HCT116 (cell line): ENCODE data around the gene NAA60. TPM values are rescaled to one million over a fixed set of nuclear protein-coding genes. Genes with fewer than 3 reads are reported as not detected.

Source experiments
- ATAC-seq: fragments of 200-7000 bp; cut with Tn5 transposase; 2 replicates; pipeline ENCODE4 v1.9.1; 2020; ENCODE audit warnings: mild to moderate bottlenecking, moderate library complexity
- BruUV-seq: library from RNA; stranded (reverse); fragments of 400-500 nt; replicated peaks from 2 replicates; lab custom pipeline; 2021; lab: Mats Ljungman, UMichigan
- CTCF ChIA-PET: fragments of 300-600 bp; sonication (Branson Sonifier 250); formaldehyde crosslinking; loops from one replicate; lab custom pipeline; 2021; ENCODE audit warnings: antibody characterized with exemption; lab: Charles Lee
- POLR2A ChIA-PET: fragments of 300-600, 350-600 bp; sonication (Branson Sonifier 250); formaldehyde crosslinking; loops from one replicate; lab custom pipeline; 2021; ENCODE audit warnings: antibody characterized with exemption; lab: Charles Lee
- RAD21 ChIA-PET, 2 experiments: fragments of 300-600 bp; sonication (Branson Sonifier 250); formaldehyde crosslinking; loops; one replicate each; lab custom pipeline; 2023; ENCODE audit warnings: low total read pairs in 2 of 2; ENCODE audit not compliant: uncharacterized antibody in 2 of 2, unreplicated experiment in 2 of 2, low non-redundant PET in 1 of 2; lab: Charles Lee
- DNase-seq: peaks from one replicate; pipeline ENCODE4 v3.0.0-alpha.2; 2010; ENCODE audit warnings: low read depth, low spot score
- H2AFZ ChIP-seq: fragments of 200-600 bp; shearing (Covaris generic), sonication (generic); 2 replicates; pipeline ENCODE4 v1.6.1; 2017; ENCODE audit warnings: low read depth, mixed run types, mixed read lengths, antibody characterized with exemption, low read length; ENCODE audit not compliant: poor library complexity, severe bottlenecking
- H3K27ac ChIP-seq: 2 replicates; pipeline ENCODE4 v1.5.1; 2012; ENCODE audit warnings: low read depth, low read length
- H3K27me3 ChIP-seq: fragments of 200-600 bp; sonication (generic); 2 replicates; pipeline ENCODE4 v1.6.1; 2016; ENCODE audit warnings: mixed run types, low read length, mixed read lengths; ENCODE audit not compliant: insufficient read depth
- H3K36me3 ChIP-seq, 2 experiments: fragments of 200-500 bp in 1 of 2; fragments of 200-600 bp in 1 of 2; sonication (Bioruptor generic) in 1 of 2; sonication (generic) in 1 of 2; 2 replicates each; pipeline versions ENCODE4 v1.5.1 to v1.6.1; 2014 to 2016; ENCODE audit warnings: low read length in 2 of 2, inconsistent platforms in 1 of 2, mixed read lengths in 1 of 2, mixed run types in 1 of 2; ENCODE audit not compliant: insufficient read depth in 2 of 2, control insufficient read depth in 1 of 2
- H3K4me1 ChIP-seq, 2 experiments: fragments of 200-600 bp in 1 of 2; sonication (generic) in 1 of 2; 2 replicates each; pipeline versions ENCODE4 v1.5.1 to v1.6.1; 2012 to 2017; ENCODE audit warnings: low read length in 2 of 2, inconsistent platforms in 1 of 2, mild to moderate bottlenecking in 1 of 2, mixed read lengths in 1 of 2, mixed run types in 1 of 2, moderate library complexity in 1 of 2; ENCODE audit not compliant: insufficient read depth in 2 of 2, control insufficient read depth in 1 of 2
- H3K4me2 ChIP-seq: fragments of 200-600 bp; sonication (generic); 2 replicates; pipeline ENCODE4 v1.6.1; 2017; ENCODE audit warnings: mixed run types, low read length, mixed read lengths
- H3K4me3 ChIP-seq, 2 experiments: fragments of 200-600 bp in 1 of 2; sonication (generic) in 1 of 2; replicated peaks in 1 of 2; 2 replicates each; pipeline ENCODE4 v1.5.1; 2011 to 2016; ENCODE audit warnings: low read length in 2 of 2, control low read depth in 1 of 2, low read depth in 1 of 2, mild to moderate bottlenecking in 1 of 2, mixed read lengths in 1 of 2, mixed run types in 1 of 2
- H3K79me2 ChIP-seq: fragments of 200-600 bp; sonication (generic); 2 replicates; pipeline ENCODE4 v1.6.1; 2017; ENCODE audit warnings: mild to moderate bottlenecking, mixed run types, low read length, moderate library complexity, mixed read lengths; ENCODE audit not compliant: insufficient read depth
- H3K9ac ChIP-seq: fragments of 200-600 bp; sonication (generic); 2 replicates; pipeline ENCODE4 v1.6.1; 2016; ENCODE audit warnings: low read length, mixed read lengths
- H3K9me2 ChIP-seq: fragments of 200-600 bp; sonication (generic), shearing (Covaris generic); 2 replicates; pipeline ENCODE4 v1.6.1; 2017; ENCODE audit warnings: mixed run types, mild to moderate bottlenecking, moderate library complexity; ENCODE audit not compliant: insufficient read depth
- H3K9me3 ChIP-seq, 2 experiments: fragments of 200-500 bp in 1 of 2; fragments of 200-600 bp in 1 of 2; sonication (Bioruptor generic) in 1 of 2; sonication (generic) in 1 of 2; 2 replicates each; pipeline ENCODE4 v1.6.1; 2014 to 2017; ENCODE audit warnings: low read length in 2 of 2, mixed read lengths in 2 of 2, inconsistent platforms in 1 of 2, low read depth in 1 of 2, mild to moderate bottlenecking in 1 of 2, mixed run types in 1 of 2, moderate library complexity in 1 of 2; ENCODE audit not compliant: control insufficient read depth in 1 of 2, insufficient read depth in 1 of 2
- H4K20me1 ChIP-seq: fragments of 200-600 bp; sonication (generic), shearing (Covaris generic); 2 replicates; pipeline ENCODE4 v1.6.1; 2017; ENCODE audit warnings: mixed run types, mild to moderate bottlenecking, moderate library complexity; ENCODE audit not compliant: insufficient read depth
- ATF3 ChIP-seq: IDR thresholded peaks from 2 replicates; pipeline ENCODE4 v1.6.1; 2012
- CBX3 ChIP-seq: IDR thresholded peaks from 2 replicates; pipeline ENCODE4 v1.6.1; 2012; ENCODE audit warnings: low read depth
- CEBPB ChIP-seq: IDR thresholded peaks from 2 replicates; pipeline ENCODE4 v1.6.1; 2012; ENCODE audit warnings: low read depth
- CTCF ChIP-seq, 3 experiments: fragments of 200-600 bp in 1 of 3; sonication (generic) in 1 of 3; IDR thresholded peaks in 2 of 3; conservative IDR thresholded peaks in 1 of 3; 2 replicates each; pipeline ENCODE4 v1.5.1; 2012 to 2017; ENCODE audit warnings: low read depth in 2 of 3, low read length in 2 of 3, antibody characterized with exemption in 1 of 3, borderline replicate concordance in 1 of 3, control low read depth in 1 of 3, mild to moderate bottlenecking in 1 of 3, mixed read lengths in 1 of 3, mixed run types in 1 of 3, moderate library complexity in 1 of 3; ENCODE audit not compliant: insufficient read depth in 1 of 3
- EGR1 ChIP-seq: IDR thresholded peaks from 2 replicates; pipeline ENCODE4 v1.6.1; 2012; ENCODE audit warnings: low read depth
- ELF1 ChIP-seq: IDR thresholded peaks from 2 replicates; pipeline ENCODE4 v1.6.1; 2012; ENCODE audit warnings: low read depth, borderline replicate concordance
- EZH2 ChIP-seq: fragments of 200-600 bp; sonication (generic); IDR thresholded peaks from 2 replicates; pipeline ENCODE4 v1.6.1; 2017; ENCODE audit warnings: antibody characterized with exemption, mixed run types
- EZH2phosphoT487 ChIP-seq: fragments of 200-600 bp; IDR thresholded peaks from 2 replicates; pipeline ENCODE4 v1.6.1; 2018; ENCODE audit warnings: antibody characterized with exemption, borderline replicate concordance
- FOSL1 ChIP-seq: IDR thresholded peaks from 2 replicates; pipeline ENCODE4 v1.6.1; 2012; ENCODE audit warnings: low read depth
- POLR2A ChIP-seq: IDR thresholded peaks from 2 replicates; pipeline ENCODE4 v1.7.0; 2011; ENCODE audit warnings: borderline replicate concordance; ENCODE audit not compliant: insufficient read depth, insufficient read length; ENCODE audit errors: extremely low read depth
- POLR2AphosphoS5 ChIP-seq: IDR thresholded peaks from 2 replicates; pipeline ENCODE4 v1.6.1; 2011; ENCODE audit warnings: mild to moderate bottlenecking, low read depth, low read length, moderate library complexity
- SIN3A ChIP-seq: IDR thresholded peaks from 2 replicates; pipeline ENCODE4 v1.6.1; 2012; ENCODE audit warnings: low read depth
- SP1 ChIP-seq: IDR thresholded peaks from 2 replicates; pipeline ENCODE4 v1.6.1; 2012; ENCODE audit warnings: low read depth
- TCF7L2 ChIP-seq: IDR thresholded peaks from 2 replicates; pipeline ENCODE4 v1.7.0; 2011; ENCODE audit warnings: borderline replicate concordance, inconsistent platforms; ENCODE audit not compliant: insufficient read depth, insufficient read length; ENCODE audit errors: extremely low read depth
- YY1 ChIP-seq: IDR thresholded peaks from 2 replicates; pipeline ENCODE4 v1.6.1; 2011; ENCODE audit warnings: low read length, low read depth, moderate library complexity, mild to moderate bottlenecking; ENCODE audit not compliant: insufficient replicate concordance; ENCODE audit errors: extremely low read depth
- ZFX ChIP-seq: fragments of 450-650 bp; IDR thresholded peaks from 2 replicates; pipeline ENCODE4 v1.6.1; 2017
- ZNF274 ChIP-seq: fragments of 200-500 bp; sonication (Bioruptor generic); IDR thresholded peaks from 2 replicates; pipeline ENCODE4 v1.6.1; 2014; ENCODE audit warnings: mild to moderate bottlenecking, low read depth, low read length, inconsistent platforms
- intact Hi-C: fragments of 100-400 bp; cut with micrococcal nuclease; formaldehyde crosslinking; loops from 2 replicates; pipeline ENCODE4 v1.10.0; 2022
- total RNA-seq: library from RNA; stranded (reverse); gene quantifications from one replicate; pipeline ENCODE4 v1.2.1, GENCODE V29; 2021; ENCODE audit not compliant: unreplicated experiment

Gene NAA60
- total RNA-seq, 1 experiment from 2014 or later: 32.2 TPM

GRCh38 chr16:3487521-3488410 lies 44.3 kb downstream of the NAA60 start:
- POLR2A ChIA-PET: no interaction called here
- Histone ChIP-seq H3K4me1 (no peaks in the 10 kb centered on the region), H3K36me3 (peaks cover 11 to 15% of the 10 kb centered on the region in 2 experiments; a peak in 3 of 4 replicates), H3K4me3 (no peak overlapping the region), H3K27ac (no peak overlapping the region), H2AFZ (no peak overlapping the region), H3K27me3 (no peaks in the 10 kb centered on the region), H4K20me1 (no peaks in the 10 kb centered on the region), H3K79me2 (no peaks in the 10 kb centered on the region; the same call in 1 of the 2 replicates), H3K4me2 (no peak overlapping the region), H3K9ac (no peak overlapping the region), H3K9me3 (no peaks in the 10 kb centered on the region), H3K9me2 (no peaks in the 10 kb centered on the region)
- intact Hi-C loops: no loop called here
- CTCF ChIA-PET: no interaction called here
- BruUV-seq: no TSS peak
- DNase-seq (no peak), ATAC-seq (peak; percentile 28; the same call in 1 of the 2 replicates)
- RAD21 ChIA-PET: no interaction called here
- TF ChIP-seq POLR2AphosphoS5: no peak
- TF ChIP-seq ELF1: no peak
- TF ChIP-seq EZH2: no peak
- TF ChIP-seq FOSL1: no peak
- TF ChIP-seq SIN3A: no peak
- TF ChIP-seq CEBPB: no peak
- no peak for TF ChIP-seq POLR2A
- TF ChIP-seq TCF7L2: no peak
- no peak for TF ChIP-seq CBX3
- TF ChIP-seq EZH2phosphoT487: no peak

GRCh38 chr16:3488801-3489200 lies 45.3 kb downstream of the NAA60 start:
- Histone ChIP-seq H3K27me3 (no peaks in the 10 kb centered on the region), H3K4me2 (no peak overlapping the region), H3K4me1 (no peaks in the 10 kb centered on the region), H3K9ac (no peak overlapping the region), H2AFZ (no peak overlapping the region), H3K9me3 (no peaks in the 10 kb centered on the region), H3K4me3 (no peak overlapping the region), H3K79me2 (no peaks in the 10 kb centered on the region), H3K9me2 (no peaks in the 10 kb centered on the region), H3K27ac (no peak overlapping the region), H4K20me1 (no peaks in the 10 kb centered on the region), H3K36me3 (peaks cover 4 to 6% of the 10 kb centered on the region in 2 experiments; a peak in 2 of 4 replicates)
- ChIA-PET RAD21 (no interaction called here), CTCF (no interaction called here), POLR2A (no interaction called here)
- ATAC-seq (no peak), DNase-seq (no peak)
- no TSS peak for BruUV-seq
- intact Hi-C loops: no loop called here
- no peak for TF ChIP-seq SP1
- TF ChIP-seq ELF1: no peak
- no peak for TF ChIP-seq POLR2A
- no peak for TF ChIP-seq FOSL1
- no peak for TF ChIP-seq EGR1
- TF ChIP-seq YY1: no peak
- TF ChIP-seq CTCF (IDR thresholded peaks at IDR 0.05 in 2 of 3, conservative IDR thresholded peaks at IDR 0.05 in 1 of 3; ENCODE audit: borderline replicate concordance in 1 of 3, insufficient read depth in 1 of 3, low read depth in 2 of 3, low read length in 2 of 3): no peak
- no peak for TF ChIP-seq ZFX
- no peak for TF ChIP-seq EZH2phosphoT487
- no peak for TF ChIP-seq CEBPB
- TF ChIP-seq TCF7L2: no peak
- no peak for TF ChIP-seq ZNF274
- TF ChIP-seq SIN3A: no peak
- TF ChIP-seq ATF3: no peak
- no peak for TF ChIP-seq POLR2AphosphoS5
